Keratinocyte (primary cell): ENCODE results near the gene CHMP6. TPM values are rescaled to one million over a fixed set of nuclear protein-coding genes. Genes with fewer than 3 reads are reported as not detected.

Source experiments
- DNase-seq: peaks from one replicate; pipeline ENCODE4 v3.0.0-alpha.2; 2011; ENCODE audit warnings: low read depth, missing footprints, low spot score
- FAIRE-seq: peaks from 2 replicates; lab custom pipeline; 2011; peaks lifted over from hg19 to GRCh38; lab: Jason Lieb, UNC
- H2AFZ ChIP-seq: 2 replicates; pipeline ENCODE4 v1.6.0; 2012; ENCODE audit warnings: low read length, control low read depth, inconsistent platforms; ENCODE audit not compliant: control insufficient read depth
- H3K27ac ChIP-seq: 2 replicates; pipeline ENCODE4 v1.5.1; 2011; ENCODE audit warnings: low read length; ENCODE audit not compliant: control insufficient read depth, insufficient read depth
- H3K27me3 ChIP-seq: 3 replicates; pipeline ENCODE4 v1.6.0; 2011; ENCODE audit warnings: low read length; ENCODE audit not compliant: control insufficient read depth, insufficient read depth; ENCODE audit errors: extremely low read depth
- H3K36me3 ChIP-seq, 2 experiments: 2 replicates in 1 of 2; 3 replicates in 1 of 2; pipeline ENCODE4 v1.5.1; 2011; ENCODE audit warnings: low read length in 2 of 2, mild to moderate bottlenecking in 1 of 2; ENCODE audit not compliant: control insufficient read depth in 2 of 2, insufficient read depth in 2 of 2; ENCODE audit errors: extremely low read depth in 1 of 2
- H3K4me1 ChIP-seq: 3 replicates; pipeline ENCODE4 v1.5.1; 2011; ENCODE audit warnings: low read length; ENCODE audit not compliant: control insufficient read depth, insufficient read depth; ENCODE audit errors: extremely low read depth
- H3K4me2 ChIP-seq: 3 replicates; pipeline ENCODE4 v1.6.0; 2011; ENCODE audit warnings: low read depth, low read length; ENCODE audit not compliant: control insufficient read depth, insufficient read depth; ENCODE audit errors: extremely low read depth
- H3K4me3 ChIP-seq, 3 experiments: fragments of 200-600 bp in 1 of 3; sonication (generic) in 1 of 3; 2 replicates in 2 of 3; 3 replicates in 1 of 3; pipeline ENCODE4 v1.5.1; 2011 to 2016; ENCODE audit warnings: low read length in 3 of 3, mild to moderate bottlenecking in 3 of 3, control low read depth in 2 of 3, inconsistent platforms in 1 of 3, low read depth in 1 of 3, mixed read lengths in 1 of 3, mixed run types in 1 of 3, moderate library complexity in 1 of 3; ENCODE audit not compliant: control insufficient read depth in 2 of 3, insufficient read depth in 2 of 3; ENCODE audit errors: extremely low read depth in 1 of 3
- H3K79me2 ChIP-seq: 2 replicates; pipeline ENCODE4 v1.6.0; 2012; ENCODE audit warnings: low read length; ENCODE audit not compliant: control insufficient read depth, insufficient read depth
- H3K9ac ChIP-seq: 3 replicates; pipeline ENCODE4 v1.6.0; 2011; ENCODE audit warnings: low read length; ENCODE audit not compliant: control insufficient read depth, insufficient read depth; ENCODE audit errors: extremely low read depth
- H3K9me1 ChIP-seq: 3 replicates; pipeline ENCODE4 v1.6.0; 2011; ENCODE audit warnings: low read length; ENCODE audit not compliant: control insufficient read depth, insufficient read depth; ENCODE audit errors: extremely low read depth
- H3K9me3 ChIP-seq: 2 replicates; pipeline ENCODE4 v1.5.1; 2012; ENCODE audit warnings: low read depth, low read length; ENCODE audit not compliant: control insufficient read depth
- H4K20me1 ChIP-seq: 3 replicates; pipeline ENCODE4 v1.6.0; 2011; ENCODE audit warnings: low read length; ENCODE audit not compliant: control insufficient read depth, insufficient read depth; ENCODE audit errors: extremely low read depth
- CTCF ChIP-seq, 3 experiments: IDR thresholded peaks in 1 of 3; conservative IDR thresholded peaks in 1 of 3; optimal IDR thresholded peaks in 1 of 3; 2 replicates in 2 of 3; 3 replicates in 1 of 3; pipeline versions ENCODE3 to v1.5.1; 2011; ENCODE audit warnings: low read length in 3 of 3, mild to moderate bottlenecking in 3 of 3, moderate library complexity in 2 of 3, control low read depth in 1 of 3, inconsistent platforms in 1 of 3; ENCODE audit not compliant: insufficient read depth in 2 of 3; ENCODE audit errors: extremely low read depth in 1 of 3
- EZH2 ChIP-seq: IDR thresholded peaks from one replicate; pipeline ENCODE4 v1.6.1; 2012; ENCODE audit warnings: inconsistent platforms, mild to moderate bottlenecking, low read length, moderate library complexity
- dilution Hi-C: fragments of 300-500 bp; cut with MboI; formaldehyde crosslinking; loops from one replicate; pipeline ENCODE4 v1.7.0; 2020; ENCODE audit warnings: low sequenced_read_pairs; ENCODE audit not compliant: extremely low pct_ligation_motif_present
- polyA plus RNA-seq, 5 experiments: library from polyadenylated mRNA; depleted of rRNA in 3 of 5; stranded (reverse) in 3 of 5; stranded (forward) in 1 of 5; unstranded in 1 of 5; fragments of >200 nt; gene quantifications; 1 replicate in 1 of 5; 2 replicates in 3 of 5; 3 replicates in 1 of 5; pipeline versions ENCODE4 v1.2.1 to v1.2.3, GENCODE V29; 2011 to 2012; ENCODE audit warnings: missing spikeins in 2 of 5, low read depth in 1 of 5, low replicate concordance in 1 of 5

The CHMP6 gene
- polyA plus RNA-seq, 1 donor (not counting 4 experiments of a cell fraction or from before 2014, with no cell fraction given) = 20.9 TPM

- no peak overlapping the region for H3K9ac ChIP-seq
- H3K9me3 ChIP-seq = no peaks in the 10 kb centered on the region
- DNase-seq (no peak), FAIRE-seq (no peak)
- TF ChIP-seq CTCF (optimal IDR thresholded peaks at IDR 0.05 in 1 of 3, IDR thresholded peaks at IDR 0.05 in 1 of 3, conservative IDR thresholded peaks at IDR 0.05 in 1 of 3; ENCODE audit: extremely low read depth in 1 of 3, insufficient read depth in 2 of 3, low read length in 3 of 3) = no peak
- TF ChIP-seq EZH2 = no peak
- H3K4me2 ChIP-seq = no peak overlapping the region
- no peaks in the 10 kb centered on the region for H3K27me3 ChIP-seq
- H3K79me2 ChIP-seq = no peaks in the 10 kb centered on the region
- no peaks in the 10 kb centered on the region for H3K4me1 ChIP-seq
- dilution Hi-C loops = no loop called here
- no peak overlapping the region for H2AFZ ChIP-seq
- peaks cover 4 to 13% of the 10 kb centered on the region in 2 experiments for H3K36me3 ChIP-seq
- no peak overlapping the region for H3K4me3 ChIP-seq
- no peaks in the 10 kb centered on the region for H3K9me1 ChIP-seq
- H3K27ac ChIP-seq = no peak overlapping the region
- H4K20me1 ChIP-seq = no peaks in the 10 kb centered on the region
Measured at GRCh38 chr17:80947200-80947940, 44.3 kb upstream of the CHMP6 start.

- H3K4me3 ChIP-seq = no peak overlapping the region
- no peaks in the 10 kb centered on the region for H3K79me2 ChIP-seq
- TF ChIP-seq CTCF (optimal IDR thresholded peaks at IDR 0.05 in 1 of 3, IDR thresholded peaks at IDR 0.05 in 1 of 3, conservative IDR thresholded peaks at IDR 0.05 in 1 of 3; ENCODE audit: extremely low read depth in 1 of 3, insufficient read depth in 2 of 3, low read length in 3 of 3) = no peak
- TF ChIP-seq EZH2 = no peak
- no peak overlapping the region for H3K9ac ChIP-seq
- no peak overlapping the region for H2AFZ ChIP-seq
- FAIRE-seq = no peak
- H3K27me3 ChIP-seq = no peaks in the 10 kb centered on the region
- no peaks in the 10 kb centered on the region for H4K20me1 ChIP-seq
- no peak overlapping the region for H3K27ac ChIP-seq
- H3K9me3 ChIP-seq = no peaks in the 10 kb centered on the region
- dilution Hi-C loops = no loop called here
- no peaks in the 10 kb centered on the region for H3K9me1 ChIP-seq
- peaks cover 4 to 13% of the 10 kb centered on the region in 2 experiments for H3K36me3 ChIP-seq
- no peaks in the 10 kb centered on the region for H3K4me1 ChIP-seq
- no peak for DNase-seq
- H3K4me2 ChIP-seq = no peak overlapping the region
Measured at GRCh38 chr17:80948019-80948975, 43.3 kb upstream of the CHMP6 start.
